A549 (cell line): Measurements from ENCODE around the gene CSTF3.

Source experiments
- CHD2 ChIP-seq: fragments of 150-350 bp; IDR thresholded peaks from 2 replicates; pipeline ENCODE4 v1.6.1; 2014; ENCODE audit warnings: low read length; ENCODE audit not compliant: partially characterized antibody
- CTCF ChIP-seq: fragments of >200 bp; sonication (Bioruptor Twin); formaldehyde crosslinking; IDR thresholded peaks from 3 replicates; pipeline ENCODE4 v1.5.1; 2016
- EP300 ChIP-seq, 2 experiments: fragments of >200 bp; sonication (Bioruptor Twin); formaldehyde crosslinking; IDR thresholded peaks; 2 replicates in 1 of 2; 3 replicates in 1 of 2; pipeline ENCODE4 v1.6.1; 2016 to 2017
- POLR2A ChIP-seq: IDR thresholded peaks from 2 replicates; pipeline ENCODE4 v1.6.1; 2012; ENCODE audit warnings: mild to moderate bottlenecking, low read length
- RCOR1 ChIP-seq: fragments of 150-350 bp; IDR thresholded peaks from 2 replicates; pipeline ENCODE4 v1.6.1; 2014; ENCODE audit warnings: antibody characterized with exemption, low read length, low read depth

- TF ChIP-seq CTCF (no peak), CHD2 (no peak), EP300 (IDR thresholded peaks at IDR 0.05) (no peak), POLR2A (no peak), RCOR1 (no peak)
Observed at GRCh38 chr11:33160587-33160986, 693 bp downstream of the CSTF3 start.
